ENCODE measurements around the gene MRC1. TPM values are rescaled to one million over a fixed set of nuclear protein-coding genes. Genes with fewer than 3 reads are reported as not detected.

Gene MRC1
- total and polyA plus RNA-seq, 2 experiments from 2014 or later, result not detected

DNA sequence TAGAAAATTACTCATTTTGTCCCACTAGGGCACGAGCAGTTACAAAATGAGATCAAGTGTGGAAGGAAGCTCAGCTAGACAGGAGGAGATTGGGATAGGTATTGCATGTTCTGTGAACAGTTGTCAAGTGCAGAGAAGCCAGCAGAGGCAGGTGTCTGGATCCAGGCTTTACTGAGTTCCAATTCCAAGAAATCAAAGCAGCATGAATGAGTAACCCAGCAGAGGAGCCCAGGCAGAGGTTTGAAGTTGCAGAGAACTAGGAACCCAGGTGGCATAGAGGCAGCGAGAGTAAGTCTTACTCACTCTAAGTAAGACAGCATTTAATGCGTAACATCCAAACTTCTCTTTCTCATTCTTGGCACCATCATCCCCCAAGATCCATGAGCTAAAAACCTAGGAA lies 11.8 kb downstream of the MRC1 start:
- Histone ChIP-seq H3K27me3 (ENCODE audit: insufficient read depth) (no peaks in the 10 kb centered on the region), H3K4me3 (no peak overlapping the region), H3K36me3 (ENCODE audit: insufficient read depth) (no peaks in the 10 kb centered on the region), H3K4me1 (ENCODE audit: insufficient read depth) (no peaks in the 10 kb centered on the region), H3K79me2 (replicated peaks; ENCODE audit: insufficient read depth) (no peaks in the 10 kb centered on the region), H4K20me1 (replicated peaks; ENCODE audit: insufficient read depth) (no peaks in the 10 kb centered on the region), H3K9me2 (ENCODE audit: insufficient read depth) (no peaks in the 10 kb centered on the region), H3K27ac (ENCODE audit: low read depth) (no peak overlapping the region), H2AFZ (no peak overlapping the region), H3K4me2 (no peak overlapping the region), H3F3A (replicated peaks; ENCODE audit: low read depth) (no peaks in the 10 kb centered on the region)
- TF ChIP-seq NANOG (IDR thresholded peaks at IDR 0.05; ENCODE audit: borderline replicate concordance), result no peak
- TF ChIP-seq CTCF (conservative IDR thresholded peaks at IDR 0.05; ENCODE audit: low read depth in 2 of 2), result no peak
- no peak for TF ChIP-seq EZH2 (IDR thresholded peaks at IDR 0.05; ENCODE audit: low read depth, unreplicated experiment)
- TF ChIP-seq ZNF331 (CRISPR knock-in tag; IDR thresholded peaks at IDR 0.05; ENCODE audit: low read depth), result no peak
- no peak for TF ChIP-seq REST (IDR thresholded peaks at IDR 0.05; ENCODE audit: unreplicated experiment)
- TF ChIP-seq STAT1 (IDR thresholded peaks at IDR 0.05; ENCODE audit: unreplicated experiment), result no peak
- TF ChIP-seq POLR2AphosphoS5 (IDR thresholded peaks at IDR 0.05; ENCODE audit: low read depth), result no peak
- DNase-seq (ENCODE audit: low spot score) (no peak), ATAC-seq (no peak)
- Mint-ChIP-seq H3K4me3 (no peak overlapping the region), H3K27ac (no peak overlapping the region), H3K9me3 (no peaks in the 10 kb centered on the region), H3K4me1 (no peaks in the 10 kb centered on the region), H3K27me3 (ENCODE audit: insufficient read depth, low read depth, poor library complexity) (peaks cover 3% of the 10 kb centered on the region), H3K36me3 (ENCODE audit: low read depth) (no peaks in the 10 kb centered on the region)

- H3K27ac Mint-ChIP-seq, result no peak overlapping the region
- no peak for DNase-seq (ENCODE audit: low spot score)
- Histone ChIP-seq H3K36me3 (ENCODE audit: insufficient read depth) (no peaks in the 10 kb centered on the region), H3K9me2 (ENCODE audit: insufficient read depth) (no peaks in the 10 kb centered on the region), H3K4me1 (ENCODE audit: insufficient read depth) (no peaks in the 10 kb centered on the region), H3K4me2 (no peak overlapping the region), H3K4me3 (no peak overlapping the region), H2AFZ (no peak overlapping the region), H3K79me2 (replicated peaks; ENCODE audit: insufficient read depth) (no peaks in the 10 kb centered on the region), H4K20me1 (replicated peaks; ENCODE audit: insufficient read depth) (no peaks in the 10 kb centered on the region), H3F3A (replicated peaks; ENCODE audit: low read depth) (no peaks in the 10 kb centered on the region), H3K27ac (ENCODE audit: low read depth) (no peak overlapping the region), H3K27me3 (ENCODE audit: insufficient read depth) (no peaks in the 10 kb centered on the region)
- H3K27me3 Mint-ChIP-seq (ENCODE audit: insufficient read depth, low read depth, poor library complexity), result peaks cover 1% of the 10 kb centered on the region
- no peak overlapping the region for H3K4me3 Mint-ChIP-seq
- ATAC-seq, result no peak
- H3K4me1 Mint-ChIP-seq, result no peaks in the 10 kb centered on the region
- no peaks in the 10 kb centered on the region for H3K9me3 Mint-ChIP-seq
- no peaks in the 10 kb centered on the region for H3K36me3 Mint-ChIP-seq (ENCODE audit: low read depth)
- TF ChIP-seq EZH2phosphoT487 (IDR thresholded peaks at IDR 0.05; ENCODE audit: unreplicated experiment) (no peak), EZH2 (IDR thresholded peaks at IDR 0.05; ENCODE audit: low read depth, unreplicated experiment) (no peak), JUNB (IDR thresholded peaks at IDR 0.05; ENCODE audit: unreplicated experiment) (no peak), CTCF (conservative IDR thresholded peaks at IDR 0.05; ENCODE audit: low read depth in 2 of 2) (no peak), STAT1 (IDR thresholded peaks at IDR 0.05; ENCODE audit: unreplicated experiment) (no peak), NANOG (IDR thresholded peaks at IDR 0.05; ENCODE audit: borderline replicate concordance) (no peak)
Observed at GRCh38 chr10:17821893-17822292, 12.7 kb downstream of the MRC1 start.

All from GM23338 (cell line).